NCI-H1930 (cell line): ENCODE measurements around the gene PNN.
"Not testable (repeated sequence)": the region's sequence is repeated elsewhere in the genome, so short reads cannot be mapped to it uniquely, and the experiment has no call there.

Experiments used
- DNase-seq, 2 experiments: peaks; one replicate each; lab custom pipeline; 2025; lab: John Stamatoyannopoulos, UW

The PNN gene

GRCh38 chr14:39181026-39181692 is 6.1 kb downstream of the PNN start:
- DNase-seq = no peak

- no peak for DNase-seq
Observed at GRCh38 chr14:39181693-39182047, 6.6 kb downstream of the PNN start.

- DNase-seq = no peak
Observed at GRCh38 chr14:39182770-39183684, 8.0 kb downstream of the PNN start.

GRCh38 chr14:39183685-39184003 is 8.6 kb downstream of the PNN start:
- DNase-seq = not testable (repeated sequence)

GRCh38 chr14:39184628-39185255 is 9.7 kb downstream of the PNN start:
- DNase-seq = no peak

- no peak for DNase-seq
Observed at GRCh38 chr14:39185256-39186049, 10.4 kb downstream of the PNN start.

- DNase-seq = no peak
Observed at GRCh38 chr14:39186941-39187525, 12.0 kb downstream of the PNN start.

GRCh38 chr14:39203659-39204606 is 28.9 kb downstream of the PNN start:
- DNase-seq = no peak

- not testable (repeated sequence) for DNase-seq
Observed at GRCh38 chr14:39207430-39207829, 32.4 kb downstream of the PNN start.

- DNase-seq = no peak
Observed at GRCh38 chr14:39211109-39211741, 36.2 kb downstream of the PNN start.

- DNase-seq = no peak
Observed at GRCh38 chr14:39212034-39212433, 37.0 kb downstream of the PNN start.

GRCh38 chr14:39212693-39213092 is 37.6 kb downstream of the PNN start:
- DNase-seq = no peak

GRCh38 chr14:39217214-39217879 is 42.3 kb downstream of the PNN start:
- DNase-seq = no peak

GRCh38 chr14:39218171-39218769 is 43.2 kb downstream of the PNN start:
- DNase-seq = no peak

- no peak for DNase-seq
Observed at GRCh38 chr14:39219075-39219499, 44.0 kb downstream of the PNN start.

- DNase-seq = not testable (repeated sequence)
Observed at GRCh38 chr14:39220473-39220872, 45.4 kb downstream of the PNN start.

GRCh38 chr14:39228044-39228443 is 53.0 kb downstream of the PNN start:
- no peak for DNase-seq

- no peak for DNase-seq
Observed at GRCh38 chr14:39228509-39229221, 53.6 kb downstream of the PNN start.

- DNase-seq = no peak
Observed at GRCh38 chr14:39229222-39229543, 54.1 kb downstream of the PNN start.
